Measurements from ENCODE around the gene TACC2. TPM values are rescaled to one million over a fixed set of nuclear protein-coding genes. Genes with fewer than 3 reads are reported as not detected.

TACC2 gene
- total RNA-seq, 1 donor from 2014 or later = 22.0 TPM

DNA sequence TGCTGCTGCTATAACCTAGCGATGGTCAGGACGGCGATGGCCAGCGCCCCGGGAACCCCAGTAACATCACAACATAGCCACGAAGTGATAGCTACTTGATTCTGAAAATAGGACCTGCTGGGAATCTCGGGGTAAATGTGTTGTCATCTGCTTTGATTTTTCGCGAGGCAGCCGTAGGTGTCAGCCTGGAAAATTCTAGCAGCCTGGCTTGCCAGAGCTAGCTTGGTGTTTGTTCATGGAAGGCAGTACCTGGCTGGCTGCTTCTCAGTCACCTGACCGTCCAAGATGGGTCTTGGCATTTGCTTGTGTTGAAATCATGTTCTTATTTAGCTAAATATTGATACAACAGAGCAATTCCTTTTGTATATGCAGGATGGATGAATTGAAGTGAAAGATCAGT is 199.7 kb downstream of the TACC2 start:
- Histone ChIP-seq H3K27ac (ENCODE audit: low read depth, low read length) (no peak overlapping the region), H3K4me1 (ENCODE audit: insufficient read depth, low read length) (peaks cover 7% of the 10 kb centered on the region), H3K9me3 (ENCODE audit: insufficient read depth, low read depth, low read length) (no peaks in the 10 kb centered on the region), H3K9ac (ENCODE audit: low read length) (no peak overlapping the region), H2AFZ (ENCODE audit: low read depth, low read length) (no peak overlapping the region), H3K4me3 (ENCODE audit: insufficient read depth, low read depth, low read length) (no peak overlapping the region), H3K27me3 (ENCODE audit: insufficient read depth, low read length) (no peaks in the 10 kb centered on the region), H3K36me3 (ENCODE audit: insufficient read depth, low read length) (no peaks in the 10 kb centered on the region), H3K79me2 (ENCODE audit: insufficient read depth, low read length) (peaks cover 54% of the 10 kb centered on the region), H4K20me1 (ENCODE audit: insufficient read depth, low read length) (peaks cover 62% of the 10 kb centered on the region), H3K4me2 (ENCODE audit: low read length) (no peak overlapping the region)
- H3K27me3 Mint-ChIP-seq (ENCODE audit: low read depth, unreplicated experiment) = no peaks in the 10 kb centered on the region
- no peak overlapping the region for H3K27ac Mint-ChIP-seq (ENCODE audit: unreplicated experiment)
- no peaks in the 10 kb centered on the region for H3K4me1 Mint-ChIP-seq (ENCODE audit: low read depth, unreplicated experiment)
- H3K36me3 Mint-ChIP-seq (ENCODE audit: low read depth, unreplicated experiment) = no peaks in the 10 kb centered on the region
- DNase-seq (ENCODE audit: low read depth) = no peak
- no peaks in the 10 kb centered on the region for H3K9me3 Mint-ChIP-seq (ENCODE audit: unreplicated experiment)
- H3K4me3 Mint-ChIP-seq (ENCODE audit: unreplicated experiment) = no peak overlapping the region
- TF ChIP-seq CTCF (IDR thresholded peaks at IDR 0.05; ENCODE audit: insufficient read depth, low read depth, low read length) (no peak), EZH2 (IDR thresholded peaks at IDR 0.05; ENCODE audit: insufficient read depth, low read length) (no peak)
- no peak for FAIRE-seq

DNA sequence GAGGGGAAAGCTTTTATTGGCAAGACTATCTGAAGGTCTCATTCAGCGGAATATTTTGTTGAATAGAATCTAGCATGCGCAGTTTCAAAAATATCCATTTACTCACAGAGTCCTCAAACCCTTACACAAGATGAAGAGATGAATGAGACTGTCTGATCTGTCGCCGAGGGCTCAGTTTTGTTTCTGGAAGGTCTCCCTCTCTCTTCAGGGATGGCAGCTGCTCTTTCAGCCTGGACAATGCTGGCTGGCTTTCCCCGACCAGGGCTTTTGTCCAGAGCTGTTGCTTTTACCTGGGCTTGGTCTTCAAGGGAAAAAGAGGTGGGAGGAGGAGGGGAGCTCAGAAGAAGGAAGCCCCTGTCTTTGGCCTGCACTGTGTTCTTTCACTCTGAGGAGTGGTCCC is 200.2 kb downstream of the TACC2 start:
- Mint-ChIP-seq H3K4me1 (ENCODE audit: low read depth, unreplicated experiment) (no peaks in the 10 kb centered on the region), H3K36me3 (ENCODE audit: low read depth, unreplicated experiment) (no peaks in the 10 kb centered on the region), H3K27ac (ENCODE audit: unreplicated experiment) (no peak overlapping the region), H3K9me3 (ENCODE audit: unreplicated experiment) (no peaks in the 10 kb centered on the region), H3K4me3 (ENCODE audit: unreplicated experiment) (no peak overlapping the region), H3K27me3 (ENCODE audit: low read depth, unreplicated experiment) (no peaks in the 10 kb centered on the region)
- H3K27me3 ChIP-seq (ENCODE audit: insufficient read depth, low read length) = no peaks in the 10 kb centered on the region
- peaks cover 3% of the 10 kb centered on the region for H3K4me1 ChIP-seq (ENCODE audit: insufficient read depth, low read length)
- no peak overlapping the region for H3K9ac ChIP-seq (ENCODE audit: low read length)
- no peak overlapping the region for H3K4me2 ChIP-seq (ENCODE audit: low read length)
- no peak for DNase-seq (ENCODE audit: low read depth)
- no peak overlapping the region for H3K27ac ChIP-seq (ENCODE audit: low read depth, low read length)
- no peak overlapping the region for H2AFZ ChIP-seq (ENCODE audit: low read depth, low read length)
- H4K20me1 ChIP-seq (ENCODE audit: insufficient read depth, low read length) = peaks cover 63% of the 10 kb centered on the region
- FAIRE-seq = no peak
- no peak for TF ChIP-seq EZH2 (IDR thresholded peaks at IDR 0.05; ENCODE audit: insufficient read depth, low read length)
- no peak for TF ChIP-seq CTCF (IDR thresholded peaks at IDR 0.05; ENCODE audit: insufficient read depth, low read depth, low read length)
- no peak overlapping the region for H3K4me3 ChIP-seq (ENCODE audit: insufficient read depth, low read depth, low read length)
- H3K79me2 ChIP-seq (ENCODE audit: insufficient read depth, low read length) = peaks cover 50% of the 10 kb centered on the region
- H3K9me3 ChIP-seq (ENCODE audit: insufficient read depth, low read depth, low read length) = no peaks in the 10 kb centered on the region
- no peaks in the 10 kb centered on the region for H3K36me3 ChIP-seq (ENCODE audit: insufficient read depth, low read length)

- H3K27me3 ChIP-seq (ENCODE audit: insufficient read depth, low read length) = no peaks in the 10 kb centered on the region
- H3K79me2 ChIP-seq (ENCODE audit: insufficient read depth, low read length) = peaks cover 51% of the 10 kb centered on the region
- no peak overlapping the region for H3K4me3 ChIP-seq (ENCODE audit: insufficient read depth, low read depth, low read length)
- Mint-ChIP-seq H3K27ac (ENCODE audit: unreplicated experiment) (no peak overlapping the region), H3K9me3 (ENCODE audit: unreplicated experiment) (no peaks in the 10 kb centered on the region), H3K4me1 (ENCODE audit: low read depth, unreplicated experiment) (peaks cover 3% of the 10 kb centered on the region), H3K27me3 (ENCODE audit: low read depth, unreplicated experiment) (no peaks in the 10 kb centered on the region), H3K4me3 (ENCODE audit: unreplicated experiment) (no peak overlapping the region), H3K36me3 (ENCODE audit: low read depth, unreplicated experiment) (peaks cover 5% of the 10 kb centered on the region)
- no peaks in the 10 kb centered on the region for H3K36me3 ChIP-seq (ENCODE audit: insufficient read depth, low read length)
- no peak overlapping the region for H3K4me2 ChIP-seq (ENCODE audit: low read length)
- H3K9me3 ChIP-seq (ENCODE audit: insufficient read depth, low read depth, low read length) = no peaks in the 10 kb centered on the region
- no peak overlapping the region for H2AFZ ChIP-seq (ENCODE audit: low read depth, low read length)
- DNase-seq (ENCODE audit: low read depth) = no peak
- H3K9ac ChIP-seq (ENCODE audit: low read length) = no peak overlapping the region
- peaks cover 3% of the 10 kb centered on the region for H3K4me1 ChIP-seq (ENCODE audit: insufficient read depth, low read length)
- H3K27ac ChIP-seq (ENCODE audit: low read depth, low read length) = no peak overlapping the region
- FAIRE-seq = no peak
- H4K20me1 ChIP-seq (ENCODE audit: insufficient read depth, low read length) = peaks cover 64% of the 10 kb centered on the region
- TF ChIP-seq CTCF (IDR thresholded peaks at IDR 0.05; ENCODE audit: insufficient read depth, low read depth, low read length) (no peak), EZH2 (IDR thresholded peaks at IDR 0.05; ENCODE audit: insufficient read depth, low read length) (no peak)
These were observed 201.4 kb downstream of the TACC2 start for GRCh38 chr10:122190176-122190943.

All from astrocyte (in vitro differentiated cells and primary cell).